Loucy (cell line): ENCODE data around the gene CSRP1.

Experiments used
- H2AFZ ChIP-seq: fragments of 200-600 bp; sonication (generic); 2 replicates; pipeline ENCODE4 v1.6.0; 2016; ENCODE audit warnings: antibody characterized with exemption, mild to moderate bottlenecking, low read length, moderate library complexity
- H3F3A ChIP-seq: fragments of 200-600 bp; 2 replicates; pipeline ENCODE4 v1.6.0; 2016; ENCODE audit warnings: antibody characterized with exemption, low read depth, mild to moderate bottlenecking
- H3K27me3 ChIP-seq: fragments of 200-600 bp; sonication (generic); 2 replicates; pipeline ENCODE4 v1.6.1; 2014; ENCODE audit warnings: low read length, mild to moderate bottlenecking; ENCODE audit not compliant: insufficient read depth, poor library complexity, severe bottlenecking
- H3K36me3 ChIP-seq: fragments of 200-600 bp; sonication (generic); 2 replicates; pipeline ENCODE4 v1.6.1; 2016; ENCODE audit warnings: low read length; ENCODE audit not compliant: insufficient read depth
- H3K4me1 ChIP-seq: fragments of 200-600 bp; sonication (generic); 2 replicates; pipeline ENCODE4 v1.5.1; 2014; ENCODE audit warnings: low read length, mild to moderate bottlenecking; ENCODE audit not compliant: insufficient read depth, poor library complexity, severe bottlenecking
- H3K4me2 ChIP-seq: fragments of 200-600 bp; sonication (generic); 2 replicates; pipeline ENCODE4 v1.6.0; 2014; ENCODE audit warnings: antibody characterized with exemption, low read length, low read depth, mild to moderate bottlenecking; ENCODE audit not compliant: poor library complexity, severe bottlenecking
- H3K4me3 ChIP-seq: fragments of 200-600 bp; sonication (generic); 2 replicates; pipeline ENCODE4 v1.5.1; 2014; ENCODE audit warnings: low read length, mild to moderate bottlenecking, mixed read lengths; ENCODE audit not compliant: poor library complexity, severe bottlenecking
- H3K79me2 ChIP-seq: fragments of 200-600 bp; sonication (generic); 2 replicates; pipeline ENCODE4 v1.6.1; 2014; ENCODE audit warnings: low read length; ENCODE audit not compliant: insufficient read depth
- H3K9ac ChIP-seq: fragments of 200-600 bp; sonication (generic); 2 replicates; pipeline ENCODE4 v1.6.0; 2014; ENCODE audit warnings: mild to moderate bottlenecking, low read depth, low read length, moderate library complexity; ENCODE audit not compliant: poor library complexity, severe bottlenecking
- H3K9me2 ChIP-seq: fragments of 200-600 bp; sonication (generic); replicated peaks from 2 replicates; pipeline ENCODE4 v1.6.1; 2016; ENCODE audit warnings: low read depth, low read length, mixed read lengths
- H3K9me3 ChIP-seq: fragments of 200-600 bp; sonication (generic); 2 replicates; pipeline ENCODE4 v1.6.1; 2014; ENCODE audit warnings: mild to moderate bottlenecking, antibody characterized with exemption, low read length, low read depth; ENCODE audit not compliant: insufficient read depth
- H4K20me1 ChIP-seq: fragments of 200-600 bp; sonication (generic); 2 replicates; pipeline ENCODE4 v1.6.0; 2014; ENCODE audit warnings: antibody characterized with exemption, low read length, mild to moderate bottlenecking; ENCODE audit not compliant: insufficient read depth, poor library complexity, severe bottlenecking
- EZH2phosphoT487 ChIP-seq: fragments of 200-600 bp; IDR thresholded peaks from 2 replicates; pipeline ENCODE4 v1.6.1; 2018; ENCODE audit warnings: antibody characterized with exemption, mild to moderate bottlenecking, moderate library complexity, borderline replicate concordance
- TF ChIP-seq, protein P1 (sequence below): fragments of 200-600 bp; sonication (generic); conservative IDR thresholded peaks from 2 replicates; pipeline ENCODE4 v1.5.1; 2014; ENCODE audit warnings: mild to moderate bottlenecking, antibody characterized with exemption, low read length

CSRP1 gene

GRCh38 chr1:201465698-201466290 is 41.1 kb downstream of the CSRP1 start:
- Histone ChIP-seq H3K27me3 (peaks cover 20% of the 10 kb centered on the region), H3K4me3 (no peak overlapping the region), H4K20me1 (no peaks in the 10 kb centered on the region), H2AFZ (no peak overlapping the region), H3K9ac (no peak overlapping the region), H3K9me2 (no peaks in the 10 kb centered on the region), H3K9me3 (no peaks in the 10 kb centered on the region), H3K4me1 (no peaks in the 10 kb centered on the region), H3F3A (no peaks in the 10 kb centered on the region), H3K36me3 (no peaks in the 10 kb centered on the region), H3K4me2 (no peak overlapping the region), H3K79me2 (no peaks in the 10 kb centered on the region)
- TF ChIP-seq, protein P1, sequence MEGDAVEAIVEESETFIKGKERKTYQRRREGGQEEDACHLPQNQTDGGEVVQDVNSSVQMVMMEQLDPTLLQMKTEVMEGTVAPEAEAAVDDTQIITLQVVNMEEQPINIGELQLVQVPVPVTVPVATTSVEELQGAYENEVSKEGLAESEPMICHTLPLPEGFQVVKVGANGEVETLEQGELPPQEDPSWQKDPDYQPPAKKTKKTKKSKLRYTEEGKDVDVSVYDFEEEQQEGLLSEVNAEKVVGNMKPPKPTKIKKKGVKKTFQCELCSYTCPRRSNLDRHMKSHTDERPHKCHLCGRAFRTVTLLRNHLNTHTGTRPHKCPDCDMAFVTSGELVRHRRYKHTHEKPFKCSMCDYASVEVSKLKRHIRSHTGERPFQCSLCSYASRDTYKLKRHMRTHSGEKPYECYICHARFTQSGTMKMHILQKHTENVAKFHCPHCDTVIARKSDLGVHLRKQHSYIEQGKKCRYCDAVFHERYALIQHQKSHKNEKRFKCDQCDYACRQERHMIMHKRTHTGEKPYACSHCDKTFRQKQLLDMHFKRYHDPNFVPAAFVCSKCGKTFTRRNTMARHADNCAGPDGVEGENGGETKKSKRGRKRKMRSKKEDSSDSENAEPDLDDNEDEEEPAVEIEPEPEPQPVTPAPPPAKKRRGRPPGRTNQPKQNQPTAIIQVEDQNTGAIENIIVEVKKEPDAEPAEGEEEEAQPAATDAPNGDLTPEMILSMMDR = no peak

GRCh38 chr1:201463071-201463552 is 43.8 kb downstream of the CSRP1 start:
- H3K9ac ChIP-seq = no peak overlapping the region
- H3K4me2 ChIP-seq = no peak overlapping the region
- H3K4me3 ChIP-seq = no peak overlapping the region
- no peaks in the 10 kb centered on the region for H3F3A ChIP-seq
- no peaks in the 10 kb centered on the region for H3K79me2 ChIP-seq
- no peaks in the 10 kb centered on the region for H4K20me1 ChIP-seq
- H3K36me3 ChIP-seq = no peaks in the 10 kb centered on the region
- H2AFZ ChIP-seq = no peak overlapping the region
- no peaks in the 10 kb centered on the region for H3K9me3 ChIP-seq
- TF ChIP-seq, protein P1 = peak; percentile 46
- no peak for TF ChIP-seq EZH2phosphoT487
- H3K9me2 ChIP-seq = no peaks in the 10 kb centered on the region
- no peaks in the 10 kb centered on the region for H3K4me1 ChIP-seq
- peaks cover 2% of the 10 kb centered on the region for H3K27me3 ChIP-seq

- Histone ChIP-seq H3K4me3 (no peak overlapping the region), H3K4me2 (no peak overlapping the region), H3K9me2 (no peaks in the 10 kb centered on the region), H4K20me1 (no peaks in the 10 kb centered on the region), H3K36me3 (no peaks in the 10 kb centered on the region), H3K9ac (no peak overlapping the region), H2AFZ (no peak overlapping the region), H3K4me1 (no peaks in the 10 kb centered on the region), H3K79me2 (no peaks in the 10 kb centered on the region), H3K9me3 (no peaks in the 10 kb centered on the region), H3K27me3 (no peaks in the 10 kb centered on the region), H3F3A (no peaks in the 10 kb centered on the region)
- TF ChIP-seq, protein P1 = no peak
- no peak for TF ChIP-seq EZH2phosphoT487
Measured at GRCh38 chr1:201461645-201462441, 45.1 kb downstream of the CSRP1 start.
